Left cardiac atrium (tissue), 4 donors: Measurements from ENCODE around the gene SCYGR2. TPM values are rescaled to one million over a fixed set of nuclear protein-coding genes. Genes with fewer than 3 reads are reported as not detected.
"Not testable (repeated sequence)": the region's sequence is repeated elsewhere in the genome, so short reads cannot be mapped to it uniquely, and the experiment has no call there.

ENCODE experiments used
- ATAC-seq, 2 donors: fragments of 200-7000 bp; cut with Tn5 transposase; one replicate each; pipeline ENCODE4 v1.9.1; 2020; ENCODE audit warnings: mild to moderate bottlenecking in 2 of 2, moderate library complexity in 2 of 2
- DNase-seq: peaks from one replicate; pipeline ENCODE4 v3.0.0-alpha.2; 2020
- intact Hi-C, 2 donors: fragments of 100-400 bp; cut with DNase I; formaldehyde crosslinking; loops; one replicate each; pipeline versions ENCODE4 v1.14.1 to v1.15.1; 2022 to 2023
- long read RNA-seq: library from polyadenylated mRNA; unstranded; transcript quantifications from one replicate; pipeline ENCODE4 v2.0.0, GENCODE V29; 2021
- total RNA-seq, 2 donors: library from RNA; stranded (reverse); fragmentation: NEBNext Ultra II Directional; extraction: Animal tissue kit (Norgen Biotek cat#: 25700); gene quantifications; one replicate each; pipeline ENCODE4 v1.2.1, GENCODE V29; 2021
- donor health status: DM: no; HTN: yes; CAD: no.
- donor health status: DM: no; HTN: yes; CAD: no; lungs with severe emphysema.
- donor health status: DM: yes; HTN: yes; CAD: no.
- donor health status: Dilated cardiomyopathy.

The SCYGR2 gene
- not detected for total RNA-seq
- long read RNA-seq = 0 reads

DNA sequence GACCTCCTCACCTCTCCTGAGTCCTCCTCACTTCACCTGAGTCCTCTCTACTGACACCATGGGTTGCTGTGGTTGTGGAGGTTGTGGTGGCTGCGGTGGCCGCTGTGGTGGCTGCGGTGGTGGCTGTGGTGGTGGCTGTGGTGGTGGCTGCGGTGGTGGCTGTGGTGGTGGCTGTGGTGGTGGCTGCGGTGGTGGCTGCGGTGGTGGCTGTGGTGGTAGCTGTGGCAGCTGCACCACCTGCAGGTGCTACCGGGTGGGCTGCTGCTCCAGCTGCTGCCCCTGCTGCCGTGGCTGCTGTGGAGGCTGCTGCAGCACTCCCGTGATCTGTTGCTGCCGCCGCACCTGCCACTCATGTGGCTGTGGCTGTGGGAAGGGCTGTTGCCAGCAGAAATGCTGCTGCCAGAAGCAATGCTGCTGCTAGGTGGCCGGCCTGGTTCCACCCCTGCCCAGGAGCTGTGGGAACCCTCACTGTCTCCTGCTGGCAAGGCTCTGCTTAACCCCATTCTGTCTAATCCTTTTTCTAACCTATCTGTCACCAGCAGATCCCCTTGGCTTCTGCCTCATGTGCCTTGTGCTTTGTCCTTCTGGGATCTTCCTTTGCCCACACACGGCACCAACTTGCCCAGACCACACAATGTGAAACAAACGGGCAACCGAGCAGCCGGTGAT, at the start of gene SCYGR2:
Gene SCYGR2 (plus strand): TSS at position 59 of the 669 bp plus-strand sequence. CDS start 0 bp downstream, at position 59.
- ATAC-seq, DNase-seq, intact Hi-C loops: not testable (repeated sequence)

DNA sequence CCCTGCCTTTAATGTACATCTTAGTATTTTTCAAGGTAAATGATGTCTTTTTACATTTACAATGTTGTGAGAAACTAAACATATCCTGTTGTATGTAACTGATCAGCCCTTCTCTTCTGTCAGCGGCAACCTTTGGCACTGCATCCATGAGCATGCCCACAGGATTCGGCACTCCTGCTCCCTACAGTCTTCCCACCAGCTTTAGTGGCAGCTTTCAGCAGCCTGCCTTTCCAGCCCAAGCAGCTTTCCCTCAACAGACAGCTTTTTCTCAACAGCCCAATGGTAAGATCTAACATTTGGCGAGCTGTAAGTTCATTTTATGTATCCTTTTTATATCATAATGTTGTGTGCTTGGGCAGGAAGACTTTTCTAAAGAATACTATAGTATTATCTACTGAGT, 46.9 kb upstream of the SCYGR2 start:
- intact Hi-C loops = no loop called here
- no peak for ATAC-seq
- DNase-seq = no peak

DNA sequence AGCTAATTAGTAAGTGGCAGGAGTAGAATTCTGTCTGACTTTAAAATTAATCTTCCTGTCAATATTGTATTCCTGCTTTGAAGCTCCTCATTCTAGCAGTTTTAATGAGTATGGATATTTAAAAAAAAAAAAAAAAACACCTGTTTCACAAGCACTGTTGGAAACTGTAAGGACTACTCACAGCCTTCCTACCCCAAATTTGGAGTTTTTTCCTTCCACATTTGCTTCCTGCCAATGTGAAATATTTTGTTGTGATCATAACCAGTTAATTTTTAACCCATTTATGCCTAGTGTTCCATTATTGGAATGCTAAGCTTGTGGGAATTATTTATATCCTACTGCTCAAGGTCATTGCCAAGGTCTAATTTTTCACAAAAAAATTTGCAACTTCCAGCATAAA, 36.1 kb upstream of the SCYGR2 start:
- intact Hi-C loops = no loop called here
- no peak for DNase-seq
- ATAC-seq = no peak

DNA sequence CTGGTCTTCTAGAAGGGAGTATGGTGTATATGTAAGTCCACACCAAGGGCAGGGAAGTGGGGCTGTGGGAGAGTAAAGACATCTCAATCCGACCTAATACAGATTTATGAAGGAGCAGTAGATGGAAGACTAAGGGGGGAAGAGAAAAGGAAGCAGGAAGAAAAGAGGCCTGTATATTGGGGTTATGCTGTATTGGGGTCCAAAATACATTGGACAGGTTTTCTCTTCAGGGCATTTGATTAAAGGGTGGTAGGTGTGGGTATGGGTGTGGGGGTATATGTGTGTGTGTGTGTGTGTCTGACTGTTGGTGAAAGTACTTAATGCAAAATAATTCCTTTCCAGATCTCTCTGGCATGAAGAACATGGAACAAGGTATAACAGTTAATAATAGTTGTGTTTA, 33.6 kb upstream of the SCYGR2 start:
- intact Hi-C loops = no loop called here
- ATAC-seq = no peak

DNA sequence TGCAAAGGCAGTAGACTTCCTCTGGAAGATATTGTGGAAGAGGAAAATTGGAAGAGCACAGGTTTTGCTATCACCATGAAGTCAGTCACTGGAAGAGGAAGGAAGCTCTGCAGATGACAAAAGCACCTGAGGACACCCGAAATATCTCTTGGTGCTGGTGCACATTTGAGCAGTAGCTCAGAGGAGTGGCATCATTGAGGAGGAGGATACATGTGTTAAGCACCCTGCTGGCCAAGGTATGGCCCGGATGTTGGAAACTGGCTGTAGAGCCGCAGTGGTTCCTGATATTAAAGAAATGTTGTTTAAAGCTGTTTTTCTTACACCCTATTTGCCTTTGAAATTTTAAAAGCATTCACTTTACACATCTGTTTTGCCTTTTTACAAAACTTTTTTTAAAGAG, 32.7 kb upstream of the SCYGR2 start:
- ATAC-seq (no peak), DNase-seq (no peak)
- intact Hi-C loops = no loop called here

More for the DNA sequence above, 33.6 kb upstream of the SCYGR2 start:
- DNase-seq = no peak

GRCh38 chr2:227568852-227569169, 29.9 kb upstream of the SCYGR2 start:
- no peak for DNase-seq
- intact Hi-C loops = no loop called here
- no peak for ATAC-seq

- no peak for DNase-seq
- ATAC-seq = no peak
- intact Hi-C loops = no loop called here
These were observed 28.1 kb upstream of the SCYGR2 start for GRCh38 chr2:227570615-227571014.

DNA sequence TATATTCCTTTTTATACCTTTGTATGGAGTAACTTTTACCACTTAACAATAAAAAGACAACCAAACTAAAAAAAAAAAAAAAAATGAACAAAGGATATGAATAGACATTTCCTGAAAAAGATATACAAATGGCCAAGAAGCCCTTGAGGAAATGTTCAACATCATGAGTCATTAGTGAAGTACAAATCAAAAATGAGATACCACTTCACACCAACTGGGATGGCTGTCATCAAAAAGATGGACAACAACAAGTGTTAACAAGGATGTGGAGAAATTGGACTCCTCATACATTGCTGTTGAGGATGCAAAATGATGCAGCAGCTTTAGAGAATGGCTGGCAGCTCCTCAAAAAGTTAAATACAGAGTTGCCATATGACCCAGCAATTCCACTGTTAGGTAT, 22.6 kb upstream of the SCYGR2 start:
- DNase-seq (no peak), ATAC-seq (no peak)
- intact Hi-C loops = no loop called here

DNA sequence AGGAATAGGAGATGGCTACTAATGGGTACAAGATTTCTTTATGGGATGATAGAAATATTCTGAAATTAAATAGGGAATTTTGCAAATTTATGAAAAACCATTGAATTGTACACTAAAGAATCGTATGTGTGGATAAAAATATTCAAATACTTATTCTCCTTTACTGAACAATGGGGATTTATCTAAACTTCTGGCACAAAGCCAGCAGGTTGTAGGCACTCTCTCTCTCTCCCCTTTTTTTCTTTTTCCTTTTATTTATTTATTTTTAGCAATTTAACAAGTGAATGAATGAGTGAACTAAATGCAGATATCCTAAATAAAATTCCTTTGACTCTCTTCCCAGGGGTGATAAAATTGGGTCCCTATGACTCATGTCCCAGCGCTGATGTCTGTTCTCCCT, 21.9 kb upstream of the SCYGR2 start:
- intact Hi-C loops = no loop called here
- no peak for ATAC-seq
- DNase-seq = no peak

DNA sequence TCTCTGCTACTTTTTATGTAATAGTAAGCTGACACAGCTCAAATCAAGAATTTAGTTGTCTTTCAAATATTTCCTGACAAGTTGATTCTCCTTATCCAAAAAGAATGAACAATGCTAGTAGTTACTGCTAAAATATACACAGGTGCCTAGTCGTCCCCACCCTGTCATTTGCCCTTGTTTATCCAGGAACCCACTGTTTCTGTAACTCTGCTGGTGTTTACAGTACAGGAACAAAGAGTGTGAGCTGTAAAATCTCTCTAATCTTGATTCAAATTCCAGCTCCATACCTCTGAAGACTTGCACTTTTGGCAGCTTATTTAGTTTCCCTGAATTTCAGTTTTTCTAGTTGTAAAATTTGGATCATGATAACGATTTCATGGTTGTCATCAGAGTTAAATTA, 21.1 kb upstream of the SCYGR2 start:
- DNase-seq (no peak), ATAC-seq (no peak)
- intact Hi-C loops = no loop called here

DNA sequence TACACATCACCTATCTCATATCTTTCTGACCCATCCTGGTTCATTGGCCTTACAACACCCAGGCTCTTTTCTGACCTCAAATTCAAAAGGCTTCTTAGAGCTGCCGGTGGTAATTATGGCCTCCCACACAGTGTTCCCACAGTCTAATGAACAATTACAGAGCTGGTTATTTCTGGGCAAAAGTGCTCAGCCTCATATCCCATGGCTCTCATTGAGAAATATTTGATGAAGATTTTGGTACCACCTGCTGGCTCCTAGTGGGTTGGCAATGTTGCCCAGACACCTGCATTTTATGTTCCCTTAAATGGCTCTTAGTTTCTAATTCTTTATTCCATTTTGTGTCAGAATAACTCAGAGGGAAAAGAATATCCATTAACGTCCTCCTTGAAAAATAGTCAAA, 20.1 kb upstream of the SCYGR2 start:
- intact Hi-C loops = no loop called here
- no peak for DNase-seq
- ATAC-seq = no peak

DNA sequence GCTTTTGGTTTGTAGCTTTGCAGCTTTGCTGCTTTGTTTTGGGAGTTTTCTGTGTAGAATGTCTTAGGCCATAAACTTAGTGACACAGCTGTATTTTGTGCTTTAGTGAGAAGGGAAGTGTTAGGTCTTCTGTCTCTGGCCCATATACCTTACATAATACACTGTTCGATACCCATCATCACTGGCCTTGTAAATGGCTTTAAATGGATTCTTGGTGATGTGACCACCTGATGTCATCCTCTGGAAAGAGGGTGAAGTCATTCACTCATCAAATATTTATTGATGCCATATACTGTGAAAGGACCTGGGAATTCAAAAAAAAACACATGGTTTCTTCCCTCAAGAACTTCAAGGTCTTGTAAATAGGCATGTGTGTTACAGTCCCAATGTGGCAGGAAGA, 18.9 kb upstream of the SCYGR2 start:
- intact Hi-C loops = no loop called here
- DNase-seq (no peak), ATAC-seq (no peak)

- DNase-seq = no peak
- ATAC-seq = no peak
- intact Hi-C loops = no loop called here
These were observed 16.3 kb upstream of the SCYGR2 start for GRCh38 chr2:227582369-227582768.

DNA sequence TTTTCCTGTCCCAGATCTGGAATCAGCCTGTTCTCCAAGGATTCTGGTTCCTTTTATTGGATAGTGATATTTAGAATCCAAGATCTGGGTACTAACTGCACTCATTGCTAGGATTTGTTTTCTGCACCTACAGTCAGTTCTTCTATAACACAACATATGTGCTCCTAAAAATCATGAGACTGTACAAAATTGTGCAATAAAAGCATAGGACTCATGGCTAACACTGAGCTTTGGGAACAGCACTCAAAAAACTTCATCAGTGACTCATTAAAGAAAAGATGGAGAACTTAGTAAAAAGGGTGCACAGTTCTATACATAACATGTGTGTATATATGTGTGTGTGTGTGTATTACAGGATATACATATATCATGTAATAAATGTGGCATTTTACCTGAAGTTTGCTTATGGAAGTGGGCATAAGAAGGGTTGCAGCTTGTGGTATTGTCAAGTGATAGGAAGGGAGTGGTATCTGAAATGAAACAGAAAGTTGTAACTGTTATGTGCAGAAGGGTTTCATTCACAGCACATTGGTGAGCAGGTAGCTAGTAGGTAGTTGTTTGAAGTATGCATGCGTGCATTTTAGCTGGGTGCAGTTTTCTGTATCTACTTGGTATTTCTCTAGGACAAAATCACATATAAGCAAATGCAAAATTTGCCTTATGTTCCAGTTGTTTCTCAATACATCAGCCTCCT, 5.9 kb upstream of the SCYGR2 start:
- intact Hi-C loops = no loop called here
- no peak for ATAC-seq
- DNase-seq = no peak

DNA sequence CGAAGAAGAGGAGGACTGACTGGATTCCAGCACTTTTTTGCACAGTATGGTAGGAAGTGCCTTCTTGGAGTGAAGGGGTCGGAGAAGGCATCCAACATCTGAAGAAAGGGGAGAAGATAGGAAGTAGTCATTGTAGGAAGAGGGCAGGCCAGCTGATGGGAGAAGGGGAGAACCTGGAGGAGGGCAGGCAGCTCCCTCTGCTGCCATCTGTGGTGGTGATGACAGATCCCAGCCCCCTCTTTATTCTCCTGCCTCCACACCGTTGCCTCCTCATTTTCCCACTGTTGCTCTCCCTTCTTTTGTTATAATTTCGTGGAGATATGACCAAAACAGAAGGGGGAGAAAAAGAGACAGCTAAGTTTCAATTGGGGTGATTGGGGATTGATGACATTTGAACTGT, 2.9 kb upstream of the SCYGR2 start:
- intact Hi-C loops = no loop called here
- DNase-seq (no peak), ATAC-seq (no peak)

DNA sequence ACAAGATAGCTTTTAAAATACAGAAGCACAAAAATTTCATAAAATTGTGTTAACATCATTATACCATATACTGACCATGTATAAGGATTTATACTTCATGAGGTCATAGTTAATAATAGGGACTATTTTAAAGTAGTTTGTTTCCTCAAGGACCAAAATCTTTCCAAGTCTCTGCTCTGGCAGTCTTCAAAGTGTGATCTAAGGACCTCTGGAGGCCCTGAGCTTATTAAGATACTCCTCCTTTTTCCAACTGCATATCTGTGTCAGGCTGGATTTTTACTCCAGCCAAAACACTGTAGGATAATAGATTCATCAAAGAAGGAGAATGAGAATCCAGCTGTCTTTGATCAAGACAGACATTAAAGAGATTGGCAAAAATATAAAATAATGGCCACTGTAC, 1.7 kb upstream of the SCYGR2 start:
- ATAC-seq (no peak), DNase-seq (no peak)
- intact Hi-C loops = no loop called here

- DNase-seq (no peak), ATAC-seq (no peak)
- intact Hi-C loops = no loop called here
These were observed 695 bp upstream of the SCYGR2 start for GRCh38 chr2:227597998-227598397.

DNA sequence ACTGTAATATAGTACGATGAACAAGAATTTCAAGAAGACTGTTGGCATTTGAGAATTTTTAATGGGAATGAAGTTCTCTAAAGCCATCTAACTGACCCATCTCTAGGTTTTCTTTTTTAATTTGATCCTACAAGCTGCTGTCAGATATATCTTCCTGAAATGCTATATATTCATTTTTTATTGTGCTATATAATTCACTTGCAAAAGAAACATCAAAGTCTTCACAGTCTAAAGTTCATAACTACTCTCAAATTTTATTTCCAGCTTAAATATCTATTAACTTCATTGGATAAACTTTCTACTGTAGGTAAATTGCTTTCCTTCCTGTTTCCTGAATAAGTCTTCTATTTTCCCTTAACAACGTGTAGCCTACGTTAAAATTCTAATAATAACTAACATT, 3.7 kb downstream of the SCYGR2 start:
- no peak for DNase-seq
- ATAC-seq = no peak
- intact Hi-C loops = no loop called here

- ATAC-seq (no peak), DNase-seq (no peak)
- intact Hi-C loops = no loop called here
These were observed 7.8 kb downstream of the SCYGR2 start for GRCh38 chr2:227606476-227606875.

DNA sequence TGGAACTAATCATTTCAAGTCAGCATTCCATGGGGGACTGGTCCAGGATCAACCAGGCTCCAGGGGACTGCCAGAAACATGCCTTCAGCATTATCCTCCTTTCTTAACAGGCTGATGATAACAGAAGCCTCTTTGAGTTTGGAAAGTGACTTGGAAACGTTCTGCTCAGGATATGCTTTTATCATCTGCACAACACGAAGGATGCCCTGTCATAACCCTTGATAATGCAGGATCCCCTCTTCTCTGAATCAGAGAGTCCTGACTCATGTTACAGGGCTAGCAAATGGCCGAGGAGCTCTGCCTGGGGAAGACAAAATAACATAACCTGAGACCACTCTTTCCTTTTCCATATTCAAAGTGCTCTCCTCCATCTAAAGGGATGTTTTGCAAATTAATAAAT, 9.2 kb downstream of the SCYGR2 start:
- ATAC-seq (no peak), DNase-seq (no peak)
- intact Hi-C loops = no loop called here

DNA sequence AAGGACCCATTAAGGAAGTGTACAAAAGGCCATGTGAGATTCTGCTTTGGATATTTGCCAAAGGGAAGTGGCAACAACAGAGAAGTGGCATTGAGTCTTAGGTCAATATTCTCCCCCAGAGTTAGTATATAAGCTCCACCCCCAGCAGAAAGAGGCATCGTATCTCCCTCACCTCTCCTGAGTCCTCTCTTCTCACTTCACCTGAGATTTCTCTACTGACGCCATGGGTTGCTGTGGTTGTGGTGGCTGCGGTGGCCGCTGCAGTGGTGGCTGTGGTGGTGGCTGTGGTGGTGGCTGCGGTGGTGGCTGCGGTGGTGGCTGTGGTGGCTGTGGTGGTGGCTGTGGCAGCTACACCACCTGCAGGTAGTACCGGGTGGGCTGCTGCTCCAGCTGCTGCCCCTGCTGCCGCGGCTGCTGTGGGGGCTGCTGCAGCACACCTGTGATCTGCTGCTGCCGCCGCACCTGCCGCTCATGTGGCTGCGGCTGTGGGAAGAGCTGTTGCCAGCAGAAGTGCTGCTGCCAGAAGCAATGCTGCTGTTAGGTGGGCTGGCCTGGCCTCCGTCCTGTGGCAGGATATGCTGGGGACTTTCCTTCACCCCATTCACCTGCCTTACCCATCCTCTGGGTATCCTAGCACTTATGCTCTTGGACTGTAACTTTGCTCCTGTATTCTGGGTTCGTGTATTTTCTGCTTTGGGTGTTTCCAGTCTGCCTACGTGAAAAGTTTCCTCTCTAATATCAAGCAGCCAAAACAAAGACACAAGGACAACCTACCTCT, 10.1 kb downstream of the SCYGR2 start:
- DNase-seq (no peak), ATAC-seq (peak in 1 of 2 donors; percentile 35)
- intact Hi-C loops = no loop called here
